H1 (cell line): ENCODE data around the gene MTCH1. TPM values are rescaled to one million over a fixed set of nuclear protein-coding genes. Genes with fewer than 3 reads are reported as not detected.

Source experiments
- CTCF ChIA-PET: fragments of 300-600 bp; sonication (Branson Sonifier 250); formaldehyde crosslinking; loops from one replicate; lab custom pipeline; 2021; ENCODE audit not compliant: partially characterized antibody; lab: Charles Lee
- POLR2A ChIA-PET: fragments of 300-600 bp; sonication (Branson Sonifier 250); formaldehyde crosslinking; loops from one replicate; lab custom pipeline; 2021; ENCODE audit warnings: inconsistent platforms; ENCODE audit not compliant: partially characterized antibody; lab: Charles Lee
- DNase-seq, 2 experiments: peaks; one replicate each; pipeline versions ENCODE4 v3.0.0 to v3.0.0-alpha.2; 2010 to 2022; ENCODE audit warnings: low spot score in 2 of 2, low read depth in 1 of 2, mixed read lengths in 1 of 2
- FAIRE-seq: peaks from 2 replicates; lab custom pipeline; 2011; peaks lifted over from hg19 to GRCh38; lab: Jason Lieb, UNC
- H2AFZ ChIP-seq: 2 replicates; pipeline ENCODE4 v1.8.1; 2012; ENCODE audit warnings: low read length, inconsistent platforms
- H2AK5ac ChIP-seq: 2 replicates; pipeline ENCODE4 v1.6.1; 2013; ENCODE audit warnings: low read depth, low read length
- H2BK120ac ChIP-seq: replicated peaks from 2 replicates; pipeline ENCODE3; 2013; ENCODE audit warnings: low read depth, low read length, inconsistent platforms
- H2BK12ac ChIP-seq: 2 replicates; pipeline ENCODE4 v1.6.1; 2013; ENCODE audit warnings: low read depth, low read length
- H2BK15ac ChIP-seq: 2 replicates; pipeline ENCODE4 v1.6.1; 2013; ENCODE audit warnings: low read length
- H2BK20ac ChIP-seq: 2 replicates; pipeline ENCODE4 v1.6.1; 2013; ENCODE audit warnings: low read length
- H2BK5ac ChIP-seq: 2 replicates; pipeline ENCODE4 v1.6.1; 2013; ENCODE audit warnings: low read depth, low read length
- H3K14ac ChIP-seq: 2 replicates; pipeline ENCODE4 v1.6.1; 2013; ENCODE audit warnings: inconsistent platforms; ENCODE audit not compliant: insufficient read length
- H3K18ac ChIP-seq: 2 replicates; pipeline ENCODE4 v1.6.1; 2013; ENCODE audit warnings: low read length; ENCODE audit errors: extremely low read depth
- H3K23ac ChIP-seq: 2 replicates; pipeline ENCODE4 v1.6.1; 2013; ENCODE audit warnings: inconsistent platforms; ENCODE audit not compliant: insufficient read length
- H3K23me2 ChIP-seq: 2 replicates; pipeline ENCODE4 v1.6.1; 2013; ENCODE audit warnings: low read depth, low read length
- H3K27ac ChIP-seq: 2 replicates; pipeline ENCODE4 v1.6.1; 2011; ENCODE audit warnings: low read depth, low read length, inconsistent platforms
- H3K27me3 ChIP-seq, 4 experiments: replicated peaks in 1 of 4; 1 replicate in 1 of 4; 2 replicates in 3 of 4; pipeline versions ENCODE4 v1.6.1 to v1.8.1; 2011 to 2013; ENCODE audit warnings: low read length in 3 of 4, mild to moderate bottlenecking in 3 of 4, inconsistent platforms in 2 of 4, mixed read lengths in 2 of 4, moderate library complexity in 1 of 4; ENCODE audit not compliant: control insufficient read depth in 3 of 4, insufficient read depth in 3 of 4; ENCODE audit errors: extremely low read depth in 1 of 4
- H3K36me3 ChIP-seq, 4 experiments: 2 replicates each; pipeline versions ENCODE4 v1.6.1 to v1.8.1; 2011 to 2013; ENCODE audit warnings: mild to moderate bottlenecking in 4 of 4, low read length in 3 of 4, moderate library complexity in 2 of 4, control low read depth in 1 of 4, inconsistent platforms in 1 of 4; ENCODE audit not compliant: insufficient read depth in 4 of 4, control insufficient read depth in 2 of 4
- H3K4ac ChIP-seq: replicated peaks from 2 replicates; pipeline ENCODE3; 2013; ENCODE audit warnings: low read length, low read depth, mixed read lengths, inconsistent platforms; ENCODE audit not compliant: insufficient read length
- H3K4me1 ChIP-seq, 4 experiments: replicated peaks in 1 of 4; 1 replicate in 1 of 4; 2 replicates in 3 of 4; pipeline versions ENCODE4 v1.6.1 to v1.8.1; 2011 to 2013; ENCODE audit warnings: low read length in 3 of 4, inconsistent platforms in 2 of 4, mixed read lengths in 1 of 4; ENCODE audit not compliant: insufficient read depth in 4 of 4, control insufficient read depth in 3 of 4
- H3K4me2 ChIP-seq, 2 experiments: 2 replicates each; pipeline versions ENCODE4 v1.6.1 to v1.8.1; 2011 to 2013; ENCODE audit warnings: low read depth in 2 of 2, low read length in 2 of 2, control low read depth in 1 of 2, inconsistent platforms in 1 of 2, mild to moderate bottlenecking in 1 of 2; ENCODE audit not compliant: insufficient read depth in 1 of 2
- H3K4me3 ChIP-seq, 4 experiments: fragments of 200-600, 300-600 bp in 1 of 4; sonication (generic), shearing (Covaris generic), sonication (Bioruptor Twin) in 1 of 4; 2 replicates each; pipeline versions ENCODE4 v1.5.1 to v1.8.1; 2011 to 2016; ENCODE audit warnings: low read length in 4 of 4, low read depth in 3 of 4, control low read depth in 2 of 4, inconsistent platforms in 2 of 4, mild to moderate bottlenecking in 2 of 4, mixed read lengths in 1 of 4, moderate library complexity in 1 of 4; ENCODE audit not compliant: insufficient read depth in 2 of 4; ENCODE audit errors: extremely low read depth in 1 of 4
- H3K56ac ChIP-seq: replicated peaks from 2 replicates; pipeline ENCODE3; 2013; ENCODE audit warnings: low read depth, mild to moderate bottlenecking, mixed read lengths, low read length, inconsistent platforms; ENCODE audit not compliant: insufficient read length
- H3K79me1 ChIP-seq: 2 replicates; pipeline ENCODE4 v1.6.1; 2013; ENCODE audit warnings: low read depth, low read length, control low read depth
- H3K79me2 ChIP-seq, 2 experiments: 2 replicates each; pipeline versions ENCODE4 v1.6.1 to v1.8.1; 2012 to 2013; ENCODE audit warnings: low read length in 2 of 2, mild to moderate bottlenecking in 2 of 2, inconsistent platforms in 1 of 2; ENCODE audit not compliant: insufficient read depth in 2 of 2, control insufficient read depth in 1 of 2
- H3K9ac ChIP-seq, 4 experiments: replicated peaks in 1 of 4; 1 replicate in 1 of 4; 2 replicates in 3 of 4; pipeline versions ENCODE4 v1.6.1 to v1.8.1; 2011 to 2013; ENCODE audit warnings: low read depth in 3 of 4, low read length in 3 of 4, control low read depth in 2 of 4, mild to moderate bottlenecking in 2 of 4, moderate library complexity in 2 of 4, inconsistent platforms in 1 of 4; ENCODE audit errors: extremely low read depth in 1 of 4
- H3K9me3 ChIP-seq, 2 experiments: 2 replicates each; pipeline versions ENCODE4 v1.6.1 to v1.8.1; 2012 to 2013; ENCODE audit warnings: mild to moderate bottlenecking in 2 of 2, moderate library complexity in 2 of 2, control low read depth in 1 of 2, inconsistent platforms in 1 of 2, low read depth in 1 of 2, low read length in 1 of 2, mixed read lengths in 1 of 2; ENCODE audit not compliant: insufficient read depth in 2 of 2
- H4K20me1 ChIP-seq, 2 experiments: replicated peaks in 1 of 2; 2 replicates each; pipeline versions ENCODE3 to v1.8.1; 2011 to 2013; ENCODE audit warnings: inconsistent platforms in 2 of 2, low read length in 2 of 2, mild to moderate bottlenecking in 1 of 2; ENCODE audit not compliant: insufficient read depth in 2 of 2, control insufficient read depth in 1 of 2
- H4K5ac ChIP-seq: 2 replicates; pipeline ENCODE4 v1.6.1; 2013; ENCODE audit warnings: low read length, low read depth, mixed read lengths, inconsistent platforms; ENCODE audit not compliant: insufficient read length
- H4K8ac ChIP-seq: 2 replicates; pipeline ENCODE4 v1.8.0; 2013; ENCODE audit warnings: mild to moderate bottlenecking, moderate library complexity, low read length, inconsistent platforms; ENCODE audit not compliant: insufficient read depth; ENCODE audit errors: extremely low read depth
- H4K91ac ChIP-seq: replicated peaks from 2 replicates; pipeline ENCODE3; 2013; ENCODE audit warnings: low read length, mixed read lengths, inconsistent platforms; ENCODE audit not compliant: insufficient read length
- CBX5 ChIP-seq: fragments of 300-800, 300-1000 bp; sonication (generic); IDR thresholded peaks from 2 replicates; pipeline ENCODE4 v1.7.1; 2016; ENCODE audit warnings: antibody characterized with exemption, low read length, low read depth
- HDAC6 ChIP-seq: IDR thresholded peaks from one replicate; pipeline ENCODE4 v1.7.1; 2012; ENCODE audit warnings: low read depth, mild to moderate bottlenecking, inconsistent platforms, low read length, moderate library complexity
- KDM4A ChIP-seq: IDR thresholded peaks from one replicate; pipeline ENCODE4 v1.7.1; 2012; ENCODE audit warnings: low read depth, mild to moderate bottlenecking, moderate library complexity, low read length, inconsistent platforms; ENCODE audit not compliant: severe bottlenecking
- KDM5A ChIP-seq: fragments of 200-600 bp; IDR thresholded peaks from 2 replicates; pipeline ENCODE4 v1.7.1; 2012; ENCODE audit warnings: mild to moderate bottlenecking, low read length, inconsistent platforms, mixed read lengths
- MAX ChIP-seq: IDR thresholded peaks from 2 replicates; pipeline ENCODE4 v1.6.1; 2012; ENCODE audit warnings: inconsistent platforms
- POLR2AphosphoS5 ChIP-seq: IDR thresholded peaks from 2 replicates; pipeline ENCODE4 v1.6.1; 2011; ENCODE audit warnings: low read depth, low read length
- RFX5 ChIP-seq: IDR thresholded peaks from 2 replicates; pipeline ENCODE4 v1.6.1; 2011; ENCODE audit warnings: low read depth, low read length, improper control_type of control experiment, borderline replicate concordance
- RXRA ChIP-seq: IDR thresholded peaks from 2 replicates; pipeline ENCODE4 v1.6.1; 2011; ENCODE audit warnings: low read depth, mild to moderate bottlenecking, low read length, moderate library complexity; ENCODE audit not compliant: insufficient read depth
- TBP ChIP-seq: IDR thresholded peaks from 2 replicates; pipeline ENCODE4 v1.6.1; 2011; ENCODE audit warnings: low read depth, low read length, improper control_type of control experiment
- USF2 ChIP-seq: IDR thresholded peaks from 2 replicates; pipeline ENCODE4 v1.6.1; 2011; ENCODE audit warnings: low read length, improper control_type of control experiment
- YY1 ChIP-seq: IDR thresholded peaks from 2 replicates; pipeline ENCODE4 v1.6.1; 2011; ENCODE audit warnings: low read depth, mild to moderate bottlenecking, low read length
- ZNF274 ChIP-seq: IDR thresholded peaks from 2 replicates; pipeline ENCODE4 v1.7.0; 2012; ENCODE audit warnings: low read length, borderline replicate concordance; ENCODE audit errors: extremely low read depth
- polyA plus RNA-seq, 7 experiments: library from polyadenylated mRNA; depleted of rRNA in 3 of 7; stranded (reverse) in 5 of 7; unstranded in 2 of 7; fragments of >200 nt in 5 of 7; fragments of 200-250 nt in 2 of 7; gene quantifications; 1 replicate in 5 of 7; 2 replicates in 1 of 7; 4 replicates in 1 of 7; pipeline versions ENCODE4 v1.2.1 to v1.2.3, GENCODE V29; 2011 to 2013; ENCODE audit warnings: missing spikeins in 2 of 7, mixed read lengths in 2 of 7
- total RNA-seq: library from RNA; stranded (reverse); fragmentation: NEBNext Ultra II Directional; extraction: Animal tissue kit (Norgen Biotek cat#: 25700); gene quantifications from 2 replicates; pipeline ENCODE4 v1.2.1, GENCODE V29; 2021
- TF ChIP-seq, protein P1 (sequence below): IDR thresholded peaks from 2 replicates; pipeline ENCODE4 v1.6.1; 2012; ENCODE audit warnings: low read length, inconsistent platforms

Gene MTCH1
- total and polyA plus RNA-seq, 2 of the 8 experiments (the other 6 are each of a cell fraction or from before 2014, with no cell fraction given) = 169 to 214 TPM

DNA sequence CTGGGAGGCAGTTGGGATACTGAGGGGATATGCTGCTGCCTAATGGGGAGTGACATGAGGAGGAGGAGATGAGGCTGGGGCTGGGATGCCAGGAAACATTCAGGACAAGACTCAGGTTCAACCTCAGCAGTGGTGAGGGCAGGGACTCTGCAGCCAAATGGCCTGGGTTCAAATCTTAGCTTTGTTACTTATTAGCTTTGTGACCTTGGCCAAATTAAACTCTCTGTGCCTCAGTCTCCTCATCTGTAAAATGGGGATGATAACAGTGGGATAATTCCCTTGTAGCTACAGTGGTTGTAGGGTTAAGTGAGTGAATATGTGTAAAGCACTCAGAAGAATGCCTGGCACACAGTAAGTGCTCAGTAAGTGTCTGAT lies 29.6 kb downstream of the MTCH1 start:
- Histone ChIP-seq H2AK5ac (no peak overlapping the region), H2BK15ac (no peak overlapping the region), H2BK120ac (no peak overlapping the region), H3K23me2 (no peaks in the 10 kb centered on the region), H3K9me3 (no peaks in the 10 kb centered on the region), H3K27ac (no peak overlapping the region), H4K20me1 (no peaks in the 10 kb centered on the region), H2AFZ (no peak overlapping the region), H2BK5ac (no peak overlapping the region), H3K27me3 (no peaks in the 10 kb centered on the region), H4K91ac (no peak overlapping the region), H2BK20ac (no peak overlapping the region), H3K79me2 (no peaks in the 10 kb centered on the region), H4K8ac (no peak overlapping the region), H3K36me3 (no peaks in the 10 kb centered on the region), H3K18ac (no peak overlapping the region), H3K9ac (no peak overlapping the region), H3K23ac (no peak overlapping the region), H3K4me3 (no peak overlapping the region), H3K4me2 (no peak overlapping the region), H3K14ac (no peak overlapping the region), H3K4me1 (no peaks in the 10 kb centered on the region; a peak in 1 of 7 replicates), H3K4ac (no peak overlapping the region), H2BK12ac (no peak overlapping the region), H3K79me1 (no peaks in the 10 kb centered on the region), H3K56ac (no peak overlapping the region), H4K5ac (no peak overlapping the region)
- ChIA-PET CTCF (interaction anchor here (0.6 to 5.4 kb wide), 12 partner anchors 20 to 358 kb away, joined by 3 to 41 read pairs (median 5); no protein-coding TSS in a partner anchor), POLR2A (interaction anchor here (1.2 to 1.4 kb wide), 2 partner anchors 10 to 13 kb away, joined by 3 to 5 read pairs; no protein-coding TSS in a partner anchor)
- no peak for DNase-seq
- FAIRE-seq = no peak
- TF ChIP-seq, protein P1, sequence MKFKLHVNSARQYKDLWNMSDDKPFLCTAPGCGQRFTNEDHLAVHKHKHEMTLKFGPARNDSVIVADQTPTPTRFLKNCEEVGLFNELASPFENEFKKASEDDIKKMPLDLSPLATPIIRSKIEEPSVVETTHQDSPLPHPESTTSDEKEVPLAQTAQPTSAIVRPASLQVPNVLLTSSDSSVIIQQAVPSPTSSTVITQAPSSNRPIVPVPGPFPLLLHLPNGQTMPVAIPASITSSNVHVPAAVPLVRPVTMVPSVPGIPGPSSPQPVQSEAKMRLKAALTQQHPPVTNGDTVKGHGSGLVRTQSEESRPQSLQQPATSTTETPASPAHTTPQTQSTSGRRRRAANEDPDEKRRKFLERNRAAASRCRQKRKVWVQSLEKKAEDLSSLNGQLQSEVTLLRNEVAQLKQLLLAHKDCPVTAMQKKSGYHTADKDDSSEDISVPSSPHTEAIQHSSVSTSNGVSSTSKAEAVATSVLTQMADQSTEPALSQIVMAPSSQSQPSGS = no peak
- TF ChIP-seq MAX = no peak
- no peak for TF ChIP-seq TBP
- no peak for TF ChIP-seq ZNF274
- no peak for TF ChIP-seq CBX5
- TF ChIP-seq USF2 = no peak
- TF ChIP-seq YY1 = no peak
- TF ChIP-seq RFX5 = no peak
- TF ChIP-seq POLR2AphosphoS5 = no peak
- TF ChIP-seq KDM5A = no peak
- TF ChIP-seq KDM4A = no peak
- TF ChIP-seq RXRA = no peak
- TF ChIP-seq HDAC6 = no peak
